Right lung (tissue), 10 donors: ENCODE data around the gene MPPE1. TPM values are rescaled to one million over a fixed set of nuclear protein-coding genes. Genes with fewer than 3 reads are reported as not detected.
"Not testable (repeated sequence)": the region's sequence is repeated elsewhere in the genome, so short reads cannot be mapped to it uniquely, and the experiment has no call there.

ENCODE experiments used
- DNase-seq, 2 donors: peaks; one replicate each; pipeline ENCODE4 v3.0.0-alpha.2; 2013
- long read RNA-seq, 8 donors: transcript quantifications; one replicate each; lab custom pipeline, GENCODE V29; 2026
- polyA plus RNA-seq, 5 donors: library from polyadenylated mRNA; unstranded; fragments of 120-200 nt; gene quantifications; one replicate each; pipeline versions ENCODE4 v1.2.1 to v1.2.3, GENCODE V29; 2013; ENCODE audit warnings: inconsistent platforms in 1 of 5, low replicate concordance in 1 of 5; ENCODE audit not compliant: insufficient read length in 5 of 5, insufficient read depth in 1 of 5

Gene MPPE1, protein sequence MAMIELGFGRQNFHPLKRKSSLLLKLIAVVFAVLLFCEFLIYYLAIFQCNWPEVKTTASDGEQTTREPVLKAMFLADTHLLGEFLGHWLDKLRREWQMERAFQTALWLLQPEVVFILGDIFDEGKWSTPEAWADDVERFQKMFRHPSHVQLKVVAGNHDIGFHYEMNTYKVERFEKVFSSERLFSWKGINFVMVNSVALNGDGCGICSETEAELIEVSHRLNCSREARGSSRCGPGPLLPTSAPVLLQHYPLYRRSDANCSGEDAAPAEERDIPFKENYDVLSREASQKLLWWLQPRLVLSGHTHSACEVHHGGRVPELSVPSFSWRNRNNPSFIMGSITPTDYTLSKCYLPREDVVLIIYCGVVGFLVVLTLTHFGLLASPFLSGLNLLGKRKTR
- polyA plus RNA-seq: 10 to 100 TPM; 37.3 to 47.4 (median 43.3) TPM
- long read RNA-seq, donor 1, full-length matches to known transcripts: 7 of 7 reads
- long read RNA-seq, donor 1, partial matches to known transcripts: 0 of 7 reads
- long read RNA-seq, donor 1, other reads (novel, unspliced or antisense): 0 of 7 reads
- long read RNA-seq, donor 2, partial matches to known transcripts: 0 of 1 reads
- long read RNA-seq, donor 2, other reads (novel, unspliced or antisense): 0 of 1 reads
- long read RNA-seq, donor 3, full-length matches to known transcripts: 4 of 4 reads
- long read RNA-seq, donor 3, partial matches to known transcripts: 0 of 4 reads
- long read RNA-seq, donor 3, other reads (novel, unspliced or antisense): 0 of 4 reads
- long read RNA-seq, donor 4, partial matches to known transcripts: 0 of 3 reads
- long read RNA-seq, donor 4, other reads (novel, unspliced or antisense): 0 of 3 reads
- long read RNA-seq, donor 5, full-length matches to known transcripts: 7 of 7 reads
- long read RNA-seq, donor 5, partial matches to known transcripts: 0 of 7 reads
- long read RNA-seq, donor 5, other reads (novel, unspliced or antisense): 0 of 7 reads
- long read RNA-seq, donor 6, full-length matches to known transcripts: 8 of 8 reads
- long read RNA-seq, donor 6, partial matches to known transcripts: 0 of 8 reads
- long read RNA-seq, donor 6, other reads (novel, unspliced or antisense): 0 of 8 reads
- long read RNA-seq, donor 7, full-length matches to known transcripts: 4 of 4 reads
- long read RNA-seq, donor 7, partial matches to known transcripts: 0 of 4 reads
- long read RNA-seq, donor 7, other reads (novel, unspliced or antisense): 0 of 4 reads
- long read RNA-seq, donor 8, partial matches to known transcripts: 0 of 2 reads
- long read RNA-seq, donor 8, other reads (novel, unspliced or antisense): 0 of 2 reads

DNA sequence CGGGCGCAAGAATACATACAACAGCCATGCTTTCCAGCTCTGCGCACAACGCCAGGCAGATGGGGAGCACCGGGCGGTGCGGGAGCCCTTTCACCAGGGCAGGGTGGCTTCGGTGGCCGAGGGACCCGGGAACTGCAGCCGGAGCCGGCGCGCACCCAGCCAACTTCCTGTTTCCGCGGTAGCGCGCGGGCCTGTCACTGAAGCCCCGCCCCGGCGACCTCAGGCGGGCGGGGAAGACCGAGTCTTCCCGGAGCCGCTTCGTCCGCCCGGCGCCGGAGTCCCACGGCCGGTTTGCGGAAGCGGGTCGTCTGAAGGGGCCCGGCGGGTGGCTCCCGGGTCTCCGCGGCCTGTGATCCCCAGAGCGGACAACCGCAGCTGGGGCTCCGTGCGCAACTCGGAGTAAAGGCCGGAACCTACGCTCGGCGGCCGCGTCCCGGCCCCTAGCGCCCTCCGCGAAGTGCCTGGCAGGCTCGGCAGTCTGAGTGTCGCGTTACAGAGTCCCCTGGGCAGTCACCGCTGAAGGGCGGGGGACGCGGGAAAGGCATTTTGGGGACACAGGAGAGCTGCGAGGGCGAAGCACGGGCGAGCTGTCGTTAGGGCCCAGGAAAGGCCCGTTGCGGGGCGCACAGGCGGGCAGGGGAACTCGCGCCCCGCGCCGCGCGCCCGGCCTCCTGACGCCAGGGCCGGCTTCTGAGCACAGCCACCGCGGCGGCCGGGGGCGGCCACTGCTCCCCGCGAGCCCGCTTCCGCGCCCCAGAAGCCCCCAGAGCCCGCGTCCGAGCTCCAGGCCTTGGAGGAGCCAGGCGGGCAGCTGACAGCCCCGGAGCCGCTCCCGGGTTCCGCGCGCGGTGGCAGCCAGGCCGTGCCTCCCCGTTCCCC is at the start of gene MPPE1:
TSS of gene MPPE1 (minus strand) at position 136 of the 879 bp plus-strand sequence. CDS start 11,053 bp downstream, outside the sequence.
- peak; percentile 88 to 90 for DNase-seq

- DNase-seq: no peak
Observed at GRCh38 chr18:11957636-11958035, 49.5 kb upstream of the MPPE1 start.

DNA sequence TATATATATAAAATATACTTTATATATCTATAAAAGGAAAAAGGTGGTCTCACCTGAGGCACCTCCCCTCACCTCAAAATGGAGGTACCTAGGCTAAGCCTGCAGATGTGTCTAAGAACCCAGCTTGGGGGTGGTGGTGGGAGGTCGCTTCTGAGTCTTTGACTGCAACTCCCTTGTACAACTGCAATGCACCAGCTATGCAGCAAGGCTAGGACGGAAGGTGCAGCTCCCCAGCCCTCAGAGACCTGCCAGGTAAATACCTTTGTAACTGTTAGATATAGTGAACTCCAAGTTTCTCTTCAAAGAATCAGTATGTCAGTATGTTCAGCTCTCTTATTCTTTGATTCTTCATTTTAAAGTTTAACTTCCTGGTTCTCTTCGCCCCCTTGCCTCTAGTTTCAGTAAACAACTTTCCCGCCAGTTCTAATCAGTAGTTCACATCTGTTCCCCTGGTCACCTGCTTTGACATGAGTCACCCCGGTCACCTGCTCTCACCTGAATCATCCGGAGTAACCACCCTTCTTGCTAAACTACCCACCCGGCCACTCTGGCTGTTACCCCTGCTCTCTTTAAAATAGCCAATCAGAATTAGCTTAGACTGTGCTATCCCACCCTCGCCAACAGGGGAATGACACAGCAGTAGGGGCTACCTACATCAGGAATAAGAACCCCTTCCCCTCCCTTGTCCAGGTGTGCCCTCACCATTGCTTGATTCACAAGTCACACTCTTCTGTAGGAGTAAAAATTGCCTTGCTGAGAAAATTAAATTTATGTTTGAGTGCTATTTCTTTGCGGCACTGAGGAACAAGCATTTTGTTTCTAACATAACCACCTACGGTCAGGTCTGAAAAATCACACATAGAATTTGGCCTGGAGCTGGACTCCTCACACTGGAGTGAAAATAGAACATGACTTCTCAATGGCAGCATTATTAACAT is 48.5 kb upstream of the MPPE1 start:
- no peak for DNase-seq

GRCh38 chr18:11955239-11956029 is 47.3 kb upstream of the MPPE1 start:
- peak in 1 of 2 donors; percentile 70 for DNase-seq

- no peak for DNase-seq
Observed at GRCh38 chr18:11953113-11953512, 45.0 kb upstream of the MPPE1 start.

- DNase-seq: no peak
Observed at GRCh38 chr18:11951390-11951851, 43.3 kb upstream of the MPPE1 start.

GRCh38 chr18:11950824-11951223 is 42.7 kb upstream of the MPPE1 start:
- no peak for DNase-seq

DNA sequence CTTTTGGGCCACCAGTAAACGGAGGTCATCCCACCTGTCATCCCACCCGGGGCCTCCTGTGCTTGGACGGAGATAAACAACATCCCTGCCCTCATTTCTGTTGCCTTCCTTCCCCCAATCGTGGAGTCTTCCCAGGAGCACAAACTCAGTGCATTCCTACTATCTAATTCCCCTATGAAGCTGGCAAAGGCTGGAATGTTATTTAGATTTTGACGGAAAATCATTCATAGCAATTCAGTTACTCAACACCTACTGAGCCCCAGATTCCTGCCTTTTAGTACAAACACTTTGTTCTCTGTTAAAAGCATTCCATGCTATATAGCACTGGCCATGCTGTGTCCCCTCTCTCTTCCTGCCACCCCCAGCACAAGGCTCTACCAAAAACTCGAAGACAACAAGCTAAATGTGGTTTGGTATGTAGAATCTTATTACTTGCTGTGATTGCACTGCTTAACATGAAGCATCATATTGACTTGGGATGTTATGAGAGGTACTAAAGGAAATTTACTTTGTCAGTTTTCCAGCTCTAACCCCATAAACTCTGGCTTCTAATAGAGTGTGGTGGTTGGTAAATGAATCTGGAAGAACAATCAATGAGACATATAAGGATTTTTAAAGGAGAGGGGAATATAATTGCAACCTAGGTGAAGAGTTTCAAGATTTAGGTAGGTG is 40.9 kb upstream of the MPPE1 start:
- no peak for DNase-seq

GRCh38 chr18:11947214-11948191 is 39.4 kb upstream of the MPPE1 start:
- peak; percentile 81 for DNase-seq

DNA sequence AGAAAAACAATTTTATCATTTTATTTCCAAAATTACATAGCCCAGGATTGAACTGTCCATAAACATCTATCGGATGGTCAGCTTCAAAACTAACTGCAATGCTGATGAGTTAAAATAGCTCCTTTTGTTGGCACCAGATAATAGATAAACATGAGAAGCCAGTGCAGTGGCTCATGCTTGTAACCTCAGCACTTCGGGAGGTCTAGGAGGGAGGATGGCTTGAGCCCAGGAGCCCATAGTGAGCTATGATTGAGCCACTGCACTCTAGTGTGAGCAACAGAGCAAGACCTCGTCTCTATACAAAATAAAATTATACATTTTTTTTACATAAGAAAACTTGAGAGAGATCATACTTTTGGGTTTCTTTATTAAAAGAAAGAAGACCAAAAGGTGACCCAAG is 38.6 kb upstream of the MPPE1 start:
- no peak for DNase-seq

DNA sequence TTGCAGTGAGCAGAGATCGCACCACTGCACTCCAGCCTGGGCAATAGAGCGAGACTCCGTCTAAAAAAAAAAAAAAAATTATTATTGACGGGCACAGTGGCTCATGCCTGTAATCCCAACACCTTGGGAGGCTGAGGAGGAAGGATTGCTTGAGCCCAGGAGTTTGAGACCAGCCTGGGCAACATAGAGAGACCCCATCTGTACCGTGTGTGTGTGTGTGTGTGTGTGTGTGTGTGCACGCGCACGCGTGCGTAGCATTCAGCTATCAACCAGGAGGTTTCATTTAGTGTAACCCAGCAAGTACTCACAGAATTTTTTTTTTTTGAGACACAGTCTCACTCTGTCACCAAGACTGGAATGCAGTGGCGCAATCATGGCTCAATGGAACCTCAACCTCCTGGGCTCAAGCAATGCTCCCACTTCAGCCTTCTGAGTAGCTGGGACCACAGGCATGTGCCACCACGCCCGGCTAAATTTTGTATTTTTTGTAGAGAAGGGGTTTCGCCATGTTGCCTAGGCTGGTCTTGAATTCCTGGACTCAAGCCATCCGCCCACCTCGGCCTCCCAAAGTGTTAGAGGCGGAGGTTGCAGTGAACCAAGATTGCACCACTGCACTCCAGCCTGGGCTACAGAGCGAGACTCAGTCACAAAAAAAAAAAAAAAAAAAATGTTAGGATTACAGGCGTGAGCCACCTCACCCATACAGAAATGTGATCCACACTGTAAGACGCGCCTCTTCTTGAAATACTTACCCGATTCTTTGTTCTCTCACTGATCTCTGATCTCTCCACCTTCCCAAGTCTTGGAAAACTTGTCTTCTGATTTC is 37.9 kb upstream of the MPPE1 start:
- DNase-seq: not testable (repeated sequence)

DNA sequence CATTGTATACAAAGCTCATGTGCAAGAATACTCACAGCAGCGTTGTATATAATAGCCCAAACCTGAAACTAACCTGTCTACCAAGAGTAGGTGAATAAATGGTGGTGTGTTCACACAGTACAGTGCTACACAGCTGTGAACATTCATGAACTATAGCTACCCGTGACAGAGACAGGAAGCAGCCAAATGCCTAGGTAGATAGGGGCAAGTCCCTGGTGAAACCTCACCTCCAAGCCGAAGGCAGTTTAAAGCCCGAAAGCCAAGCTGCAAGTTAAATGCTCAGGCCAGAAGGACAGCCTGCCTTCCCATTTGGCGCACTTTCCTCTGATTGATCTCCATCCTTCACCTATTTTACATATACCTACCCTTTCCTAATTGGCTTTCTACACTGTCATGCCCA is 36.7 kb upstream of the MPPE1 start:
- DNase-seq: no peak

DNA sequence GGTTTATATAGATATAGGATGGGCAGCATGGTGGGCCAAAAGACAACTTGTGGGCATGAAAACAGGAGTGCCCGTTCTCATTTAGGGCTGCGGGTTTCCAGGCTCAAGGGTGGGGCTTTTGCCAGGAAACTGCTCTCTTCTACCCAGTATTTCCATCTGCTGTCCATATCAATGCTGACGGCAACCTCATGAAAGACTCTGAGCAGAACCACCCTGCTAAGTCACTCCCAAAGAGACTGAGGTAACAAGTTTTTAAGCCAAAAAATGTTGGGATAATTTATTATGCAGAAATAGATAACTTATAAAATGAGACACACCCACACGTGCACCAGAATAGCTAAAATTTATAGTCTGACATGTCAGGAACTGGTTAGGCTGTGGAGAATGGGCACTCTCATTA is 36.1 kb upstream of the MPPE1 start:
- DNase-seq: no peak

GRCh38 chr18:11943551-11943950 is 35.4 kb upstream of the MPPE1 start:
- DNase-seq: no peak

DNA sequence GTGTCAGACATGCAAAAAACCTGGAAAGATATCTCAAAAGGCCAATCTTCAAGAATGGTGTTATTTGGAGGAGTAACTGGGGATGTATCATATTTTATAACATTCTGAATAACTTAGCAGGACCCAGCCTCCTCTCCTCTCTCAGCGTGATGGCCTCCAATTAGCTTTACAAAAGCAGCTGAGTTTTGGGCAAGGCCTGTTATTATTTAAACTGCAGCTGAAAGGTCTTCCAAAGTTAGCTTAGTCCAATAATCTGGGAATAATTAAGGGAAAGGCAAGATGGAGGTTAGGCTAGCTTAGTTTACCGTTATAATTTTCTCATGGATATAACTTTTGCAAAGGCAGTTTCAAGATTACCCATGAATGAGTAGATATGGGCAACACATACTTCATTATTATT is 32.8 kb upstream of the MPPE1 start:
- DNase-seq: no peak
